Dermis microvascular lymphatic vessel endothelial cell (primary cell): Measurements from ENCODE around the gene ST8SIA2. TPM values are rescaled to one million over a fixed set of nuclear protein-coding genes. Genes with fewer than 3 reads are reported as not detected.

Source experiments
- DNase-seq, 2 donors: peaks; one replicate each; pipeline versions ENCODE4 v3.0.0 to v3.0.0-alpha.2; 2010; ENCODE audit warnings: low read depth in 2 of 2
- total RNA-seq: library from RNA; depleted of rRNA; stranded (reverse); fragments of >200 nt; gene quantifications from 2 replicates; pipeline ENCODE4 v1.2.1, GENCODE V29; 2014

Gene ST8SIA2
- total RNA-seq, 1 donor from 2014 or later: 0.13 TPM

DNA sequence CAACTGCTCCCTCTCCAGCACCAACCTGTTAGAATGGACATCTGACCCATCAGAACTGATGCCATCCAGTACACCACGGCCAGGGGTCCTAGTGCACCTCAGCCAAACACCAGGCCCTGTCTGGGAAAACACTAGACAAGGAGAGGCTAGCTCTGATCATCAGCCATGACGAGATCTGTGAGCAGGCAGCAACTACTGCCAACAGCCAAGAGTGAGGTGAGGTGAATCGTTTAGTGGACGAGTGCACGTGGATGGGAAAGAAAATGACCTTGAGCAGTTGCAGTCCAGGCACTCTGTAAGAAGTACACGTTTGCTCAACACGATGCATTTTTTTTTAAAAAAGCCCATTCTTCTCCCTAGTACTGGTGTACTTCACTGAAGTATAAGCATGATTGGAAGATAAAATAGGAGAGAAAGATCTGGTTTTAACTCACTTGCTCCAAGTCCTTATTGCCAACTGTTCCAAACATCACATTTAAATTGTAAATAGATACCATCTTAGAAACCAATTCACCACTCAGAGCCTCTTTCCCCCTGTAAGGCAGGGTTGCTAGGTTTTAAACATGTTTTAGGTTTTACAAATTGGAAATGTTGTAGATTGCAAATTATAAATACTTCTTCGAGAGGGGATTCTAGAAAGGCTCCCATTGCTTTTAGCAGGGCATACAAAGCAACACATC is 5.7 kb downstream of the ST8SIA2 start:
- DNase-seq: no peak

DNA sequence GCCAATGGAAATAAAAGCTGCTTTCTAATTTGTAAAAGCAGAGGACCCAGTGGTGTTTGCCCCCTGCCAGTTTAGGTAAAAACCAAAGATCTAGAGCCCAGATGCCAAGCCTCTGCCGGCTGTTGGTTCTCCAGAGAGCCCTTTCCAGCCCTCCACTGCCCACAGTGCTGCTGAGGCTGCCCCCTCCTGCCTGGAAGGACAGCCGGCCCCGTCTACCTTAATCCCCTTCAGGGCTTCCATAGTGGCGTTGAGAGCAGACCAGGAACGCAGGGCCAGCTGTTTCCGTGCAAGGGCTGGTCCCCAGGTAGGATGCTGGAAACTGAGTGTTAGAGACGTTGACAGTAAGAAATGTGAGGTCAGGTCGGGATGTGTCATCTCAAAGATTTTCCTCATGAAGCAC is 6.9 kb downstream of the ST8SIA2 start:
- no peak for DNase-seq

DNA sequence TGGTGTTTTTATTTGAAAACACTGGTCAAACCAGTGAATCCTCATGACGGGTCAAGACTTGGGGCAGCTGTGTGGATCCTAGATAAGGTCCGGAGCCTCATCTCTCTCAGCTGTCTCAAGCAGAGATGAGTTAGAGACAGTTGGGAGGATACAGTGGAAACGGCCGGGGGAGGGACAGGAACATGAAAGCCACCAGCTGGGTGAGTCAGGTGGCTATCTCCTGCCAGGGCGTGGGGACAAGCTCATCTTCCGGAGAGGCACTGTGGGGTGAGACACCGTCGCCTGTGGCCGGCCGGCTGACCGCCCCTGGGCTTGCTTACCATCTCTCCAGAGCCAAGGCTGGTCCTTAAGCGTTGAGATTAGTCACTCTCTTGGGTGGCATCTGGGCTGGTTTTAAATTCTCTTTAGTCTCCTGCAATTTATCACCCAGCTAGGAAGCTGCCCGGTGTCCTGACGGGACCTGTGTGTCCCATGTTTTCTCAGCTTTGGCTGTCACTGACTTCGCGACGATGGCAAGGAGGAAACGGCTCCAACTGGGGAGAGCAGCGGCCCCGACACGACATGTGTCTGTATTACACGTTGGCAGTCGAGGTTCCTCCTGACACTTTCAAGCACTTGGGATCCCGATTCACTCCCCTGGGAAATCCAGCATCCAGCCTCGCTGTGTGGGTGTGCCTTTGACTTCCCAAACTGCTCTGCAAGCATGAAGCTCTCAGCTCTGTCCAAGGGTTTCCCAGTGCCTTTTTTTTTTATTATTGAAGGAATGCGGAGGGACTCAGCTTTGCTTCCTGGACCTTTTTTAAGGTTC is 7.5 kb downstream of the ST8SIA2 start:
- no peak for DNase-seq

DNA sequence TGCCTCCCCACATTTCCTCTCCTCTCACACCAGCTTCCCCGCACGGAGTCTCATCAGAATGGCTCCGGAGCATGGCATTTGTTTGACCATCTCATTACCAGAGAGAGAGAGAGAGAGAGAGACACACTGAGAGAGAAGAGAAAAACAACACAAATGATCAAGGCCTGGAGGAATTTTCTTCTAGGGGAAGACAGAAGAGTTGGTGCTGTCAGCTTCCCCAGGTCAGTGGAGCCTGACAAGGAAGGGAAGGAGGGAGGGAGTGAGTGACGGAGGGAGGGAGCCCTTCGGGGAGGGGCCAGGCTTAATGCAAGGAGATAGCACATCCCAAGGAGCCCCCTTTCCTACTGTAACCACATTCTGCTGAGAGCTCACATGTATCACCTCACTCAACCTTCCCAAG is 9.1 kb downstream of the ST8SIA2 start:
- DNase-seq: no peak

DNA sequence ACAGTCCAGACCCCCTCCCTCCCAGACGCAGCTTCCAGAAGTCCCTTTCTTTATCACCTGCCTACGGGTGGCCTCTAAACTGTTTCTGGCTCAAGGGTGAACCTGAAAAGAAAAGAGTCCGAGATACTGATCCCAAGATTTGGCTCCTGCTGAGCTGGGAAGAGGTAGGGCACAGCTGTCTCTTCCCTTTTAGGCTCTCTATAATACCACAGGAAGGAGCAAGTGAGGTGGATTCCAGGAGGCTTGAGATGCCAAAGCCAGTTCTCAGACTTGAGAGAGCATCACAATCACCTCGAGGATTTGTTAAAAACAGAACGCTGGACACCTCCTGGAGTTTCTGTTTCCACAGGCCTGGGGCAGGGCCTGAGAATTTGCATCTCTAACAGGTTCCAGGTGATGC is 12.3 kb downstream of the ST8SIA2 start:
- no peak for DNase-seq

DNA sequence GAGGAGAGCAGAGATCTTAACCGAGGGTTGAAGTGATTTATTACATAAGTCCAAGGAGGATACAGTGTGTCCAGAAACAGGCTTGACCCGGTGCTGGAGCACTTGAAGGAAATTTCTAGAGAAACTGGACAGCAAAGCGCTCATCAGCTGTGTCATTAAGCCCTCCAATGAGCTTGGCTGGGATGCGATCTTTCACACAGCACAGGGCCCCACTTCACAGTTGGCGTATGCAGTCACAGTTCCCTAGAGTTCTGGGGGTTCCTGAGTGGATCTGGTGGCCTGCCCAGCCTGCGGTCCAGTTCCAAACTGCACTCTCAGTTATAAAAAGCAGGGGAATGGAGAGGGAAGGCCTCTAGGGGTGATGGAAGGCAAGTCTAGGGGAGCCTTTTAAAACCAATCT is 13.6 kb downstream of the ST8SIA2 start:
- DNase-seq: no peak

DNA sequence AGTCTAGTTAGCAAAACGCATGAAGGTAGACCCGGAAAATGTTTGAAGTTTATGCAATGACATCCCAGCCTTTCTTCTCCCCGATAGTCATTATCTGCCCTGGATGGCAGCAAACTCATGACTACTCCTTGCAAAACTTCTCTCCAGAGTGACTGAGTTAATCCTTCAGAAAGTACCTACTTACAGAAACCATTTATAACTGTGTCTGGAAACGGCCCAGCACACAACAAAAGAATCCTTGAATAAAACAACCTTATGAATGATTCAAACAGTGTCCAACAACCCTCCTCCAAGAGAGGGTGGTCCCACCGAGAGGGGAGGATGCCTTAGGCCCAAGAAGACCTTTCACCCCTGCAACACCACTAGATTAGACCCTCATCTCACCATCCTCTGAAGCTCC is 14.2 kb downstream of the ST8SIA2 start:
- no peak for DNase-seq

DNA sequence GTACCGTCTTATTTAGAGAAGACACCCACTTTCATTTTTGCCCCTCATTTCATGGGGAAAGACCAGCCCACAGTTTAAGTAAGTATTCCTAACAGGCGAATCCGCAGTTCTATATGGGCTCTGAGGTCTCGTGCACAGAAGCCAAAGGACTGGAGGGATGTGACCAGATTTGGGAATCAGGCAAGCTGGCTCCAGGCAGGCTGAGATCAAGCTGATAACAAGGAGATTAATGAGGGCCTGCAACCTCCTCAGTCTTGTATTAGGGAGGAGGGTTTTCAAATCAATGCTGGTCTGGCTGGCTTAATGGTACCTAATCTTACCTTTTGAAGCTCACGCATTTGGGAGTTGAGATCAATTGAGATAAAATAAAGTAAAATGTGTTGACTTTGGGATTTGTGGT is 15.3 kb downstream of the ST8SIA2 start:
- no peak for DNase-seq

DNA sequence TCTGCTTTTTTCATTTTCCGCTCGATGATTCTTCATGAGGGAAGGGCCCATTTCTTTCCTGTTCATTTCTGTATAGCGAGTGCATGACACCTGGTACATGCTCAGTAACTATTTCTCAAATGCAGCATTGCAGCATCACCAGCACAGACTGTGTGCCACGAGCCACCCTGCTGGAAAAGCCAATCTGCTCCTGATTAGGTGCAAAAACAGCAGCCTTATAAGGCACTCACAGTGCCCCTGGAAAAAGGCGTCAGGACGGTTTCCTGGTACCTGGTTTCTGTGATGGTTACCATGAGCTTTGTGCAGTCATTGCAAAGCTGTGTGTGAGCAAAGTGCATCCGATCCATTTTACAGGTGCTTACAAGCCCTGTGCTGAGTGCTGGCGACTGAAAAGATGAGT is 15.8 kb downstream of the ST8SIA2 start:
- DNase-seq: no peak

DNA sequence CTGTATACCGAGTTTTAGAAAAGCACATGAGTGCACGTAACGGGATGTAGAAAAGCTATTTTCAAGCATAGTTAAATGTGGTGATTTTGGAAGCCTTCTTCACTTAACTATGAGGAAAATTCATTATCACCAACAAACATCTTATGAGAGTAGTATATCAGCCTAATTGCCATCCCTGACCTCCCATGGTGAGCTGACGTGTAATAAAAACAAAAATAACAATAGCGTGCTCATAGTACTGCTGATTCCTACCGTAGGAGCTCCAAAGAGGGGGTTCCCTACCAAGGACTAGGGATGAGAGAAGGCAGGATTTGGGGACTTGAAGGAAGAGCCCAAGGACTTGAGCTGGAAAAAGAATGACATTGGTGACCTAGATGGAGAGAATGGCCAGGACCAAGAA is 16.9 kb downstream of the ST8SIA2 start:
- DNase-seq: no peak

DNA sequence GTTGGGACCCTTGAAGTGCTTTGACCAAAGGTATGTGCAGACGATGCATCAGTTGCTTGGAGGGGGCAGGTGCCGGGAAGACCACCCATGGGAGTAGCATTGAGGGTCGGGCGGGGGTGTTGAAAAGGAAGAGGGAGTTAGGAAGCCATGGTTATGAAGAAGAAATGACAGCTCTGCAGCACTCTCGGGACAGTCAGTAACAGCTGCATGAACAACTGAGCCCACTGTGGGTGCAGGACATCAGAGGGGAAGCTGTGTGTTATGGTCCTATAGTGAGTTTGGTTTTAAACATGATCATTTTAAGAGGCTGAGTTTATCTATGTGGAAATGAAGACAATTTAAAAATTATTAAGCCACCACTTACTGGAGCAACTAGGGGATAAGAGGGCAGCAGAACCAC is 17.6 kb downstream of the ST8SIA2 start:
- DNase-seq: no peak

DNA sequence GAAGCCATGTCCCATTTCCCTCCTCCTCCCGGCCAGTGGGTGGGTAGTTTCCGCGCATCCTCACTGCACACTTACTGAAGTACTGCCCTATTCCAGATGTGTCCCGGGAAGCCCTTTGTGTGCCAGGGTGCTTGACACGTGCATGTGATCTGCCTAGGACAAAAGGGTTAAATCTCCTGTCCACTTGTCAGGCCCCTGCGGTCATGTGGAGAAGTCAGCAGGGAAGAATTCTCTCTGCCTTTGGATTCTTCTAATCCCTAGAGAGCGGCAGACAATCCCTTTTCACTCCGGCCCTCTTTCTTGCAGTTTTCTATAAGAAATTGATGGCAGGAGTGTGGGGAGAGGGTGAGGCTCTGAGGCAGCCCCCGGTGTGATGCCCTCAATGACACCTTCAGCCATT is 19.8 kb downstream of the ST8SIA2 start:
- no peak for DNase-seq

DNA sequence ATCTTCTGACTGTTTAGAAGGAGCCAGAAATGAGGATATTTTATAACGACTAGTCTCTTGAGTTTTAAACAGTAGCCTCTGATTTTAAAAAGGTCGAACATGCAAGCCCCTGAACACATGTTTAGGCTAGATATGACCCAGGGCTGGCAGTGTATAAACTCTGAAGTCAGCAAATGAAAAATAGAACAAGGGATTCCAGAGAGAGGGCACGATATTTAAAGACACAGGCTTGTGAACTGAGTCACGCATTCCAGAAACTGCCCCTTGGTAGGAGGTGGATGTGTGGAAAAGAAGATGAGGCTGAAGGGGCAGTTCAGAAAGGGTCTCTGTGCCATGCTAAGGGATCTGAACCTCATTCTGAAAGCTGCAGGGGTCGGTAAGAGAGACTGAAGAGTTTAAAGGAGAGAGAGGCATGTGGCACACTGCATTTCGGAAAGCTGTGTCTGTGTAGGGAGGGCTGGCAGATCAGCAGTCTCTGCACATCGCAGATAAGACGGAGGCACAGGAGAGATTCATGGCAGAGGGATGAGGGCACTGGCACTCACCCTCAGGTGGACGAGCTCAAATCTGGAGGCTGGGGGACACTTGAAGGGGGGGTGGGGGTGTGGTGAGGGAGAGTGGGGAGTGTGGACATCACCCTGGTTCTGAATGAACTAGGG is 22.1 kb downstream of the ST8SIA2 start:
- DNase-seq: no peak

DNA sequence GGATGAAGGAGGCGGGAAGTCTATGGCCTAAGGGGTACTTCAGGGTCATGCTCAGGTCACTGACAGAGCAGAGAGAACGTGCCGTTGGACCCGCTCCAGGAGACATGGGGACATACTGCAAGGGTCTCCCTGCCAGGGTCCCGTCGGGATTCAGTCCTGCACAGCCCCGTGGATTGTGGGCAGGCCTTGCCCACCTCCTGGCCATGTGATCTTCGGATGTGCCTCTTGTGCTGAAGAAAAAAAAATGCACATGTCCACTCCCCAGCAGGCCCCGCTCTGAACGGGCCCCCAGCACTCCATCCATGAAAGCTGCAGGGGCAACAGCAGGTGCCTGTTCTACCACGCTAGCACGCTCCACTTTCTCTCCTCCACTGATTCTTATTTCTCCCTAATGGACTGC is 22.9 kb downstream of the ST8SIA2 start:
- no peak for DNase-seq

DNA sequence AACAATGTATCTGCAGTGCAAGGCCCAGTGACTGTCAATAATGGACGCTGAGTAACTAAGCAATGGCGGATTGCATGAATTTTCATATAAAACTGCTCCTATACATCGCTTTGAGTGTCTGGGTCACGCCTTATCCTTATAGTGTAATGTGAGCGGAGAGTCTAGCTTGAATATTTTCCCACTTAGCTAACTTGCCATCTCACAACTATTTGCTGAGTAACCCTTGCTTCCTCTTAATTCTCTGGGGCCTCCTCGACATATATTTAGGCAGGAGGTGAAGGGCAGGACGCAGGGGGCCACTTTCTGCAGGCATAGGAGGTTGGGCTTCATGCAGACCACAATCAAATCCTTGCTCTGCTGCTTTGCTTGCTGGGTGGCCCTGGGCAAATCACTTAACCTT is 24.0 kb downstream of the ST8SIA2 start:
- no peak for DNase-seq

DNA sequence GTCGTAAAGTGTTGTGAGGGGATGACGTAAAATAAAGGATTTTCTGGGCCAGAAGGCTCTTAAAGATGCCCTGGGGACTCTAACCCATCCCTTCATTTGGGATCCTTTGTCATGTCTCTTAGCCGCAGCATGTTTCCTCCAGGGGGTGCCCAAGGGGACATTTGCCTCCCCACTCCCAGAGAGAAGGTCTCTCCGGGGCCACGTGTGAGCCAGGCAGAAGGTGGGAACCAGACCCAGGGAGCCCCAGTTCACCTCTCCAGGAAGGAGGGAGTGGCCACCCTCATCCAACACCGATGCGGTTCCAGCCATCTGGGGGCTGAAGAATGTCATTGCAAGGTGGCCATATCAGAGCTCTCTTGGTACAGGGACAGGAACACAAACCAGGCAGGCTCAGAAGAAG is 25.2 kb downstream of the ST8SIA2 start:
- no peak for DNase-seq

DNA sequence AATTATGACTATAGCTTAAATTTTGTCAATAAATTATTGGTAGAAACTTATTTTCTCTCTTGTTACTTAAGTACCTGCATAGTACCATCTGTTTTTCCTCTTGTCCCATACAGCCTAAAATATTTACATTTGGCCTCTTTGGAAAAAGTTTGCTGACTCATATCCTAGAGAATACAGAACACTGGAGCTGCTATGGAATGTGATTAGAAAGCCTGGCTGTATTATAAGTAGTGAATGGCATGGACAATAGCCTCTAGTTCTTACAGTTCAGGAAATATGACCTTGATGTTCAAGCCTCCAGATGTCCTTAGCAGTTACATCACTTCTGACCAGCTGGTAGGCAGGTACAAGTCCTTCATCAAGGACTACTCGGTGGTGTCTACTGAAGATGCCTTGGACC is 28.3 kb downstream of the ST8SIA2 start:
- DNase-seq: no peak

DNA sequence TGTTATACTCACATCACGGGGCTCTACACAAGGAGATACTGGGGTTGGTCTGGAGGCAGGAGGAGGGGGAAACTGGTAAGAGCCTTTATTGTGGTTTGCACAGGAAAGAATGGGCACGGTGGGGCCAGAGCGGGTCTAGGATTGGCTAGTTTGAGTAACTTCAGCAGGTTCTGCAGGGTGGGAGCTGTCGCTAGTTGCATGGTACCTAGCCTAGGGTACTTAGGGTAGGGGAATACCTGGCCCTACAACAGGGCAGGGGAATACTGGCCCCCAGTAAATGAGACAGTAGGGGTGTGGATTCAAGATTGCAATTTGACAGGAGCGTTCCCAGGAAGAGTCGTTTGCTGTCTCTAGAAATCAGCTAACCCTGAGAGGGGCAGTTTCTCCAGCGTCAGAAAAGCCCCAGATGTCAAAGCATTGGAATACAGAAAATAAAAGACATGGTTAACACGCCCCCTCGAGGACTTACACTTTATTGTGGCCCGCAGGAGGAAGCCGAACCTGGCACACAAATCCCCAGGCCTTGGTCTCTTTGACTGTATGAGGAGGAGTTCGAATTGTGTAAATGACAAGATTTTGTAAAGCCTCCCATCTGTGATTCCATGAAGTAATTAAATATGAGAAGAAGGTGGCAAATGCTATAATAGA is 32.0 kb downstream of the ST8SIA2 start:
- no peak for DNase-seq

DNA sequence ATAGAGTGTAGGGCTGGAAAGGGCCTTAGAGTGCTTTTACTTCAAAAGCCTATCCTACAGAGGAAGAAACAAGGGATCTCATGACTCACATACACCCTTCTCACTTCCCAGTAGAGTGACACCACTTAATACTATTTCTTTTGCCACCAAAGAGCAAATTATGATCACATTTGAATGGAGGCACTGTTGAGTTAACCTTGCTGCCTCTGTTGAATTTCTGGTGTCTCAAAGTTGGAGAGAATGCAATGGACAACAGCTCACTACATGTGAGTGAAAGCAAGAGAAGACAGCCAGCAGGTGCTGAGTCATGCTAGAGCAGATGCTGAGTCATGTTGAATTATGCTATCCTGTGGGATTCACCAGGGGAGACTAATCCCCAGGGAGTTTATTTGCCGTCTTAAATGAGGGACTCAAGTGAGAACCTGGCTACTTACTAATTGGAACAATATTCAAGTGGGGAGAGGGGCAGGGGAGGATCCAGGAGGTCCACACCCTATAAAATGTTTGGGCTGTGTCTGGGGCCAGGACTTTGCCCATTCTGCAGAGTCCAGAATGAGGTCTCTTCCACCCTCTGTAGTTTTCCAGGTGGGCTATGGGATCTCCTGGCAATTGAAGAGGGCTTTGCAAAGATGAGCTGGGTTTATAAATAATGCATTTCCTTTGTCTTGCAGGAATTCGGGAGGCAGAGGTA is 35.8 kb downstream of the ST8SIA2 start:
- no peak for DNase-seq

DNA sequence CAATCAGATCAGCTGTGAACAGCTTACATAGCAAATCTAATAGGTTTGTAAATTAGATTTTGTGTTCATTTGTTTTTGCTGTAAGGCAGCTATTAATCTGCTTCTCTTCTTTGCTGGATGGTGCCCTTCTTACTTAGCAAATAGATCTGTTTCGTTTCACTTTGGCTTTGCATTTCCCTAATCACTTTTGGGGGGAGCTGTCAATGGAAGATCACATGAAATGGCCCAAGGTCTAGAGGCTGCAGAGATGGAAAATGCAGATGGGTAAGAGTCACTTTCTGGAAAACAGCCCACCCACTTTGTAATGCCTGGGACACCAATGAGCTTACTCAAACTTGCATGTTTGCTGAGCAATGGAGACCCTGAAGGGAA is 36.4 kb downstream of the ST8SIA2 start:
- no peak for DNase-seq

DNA sequence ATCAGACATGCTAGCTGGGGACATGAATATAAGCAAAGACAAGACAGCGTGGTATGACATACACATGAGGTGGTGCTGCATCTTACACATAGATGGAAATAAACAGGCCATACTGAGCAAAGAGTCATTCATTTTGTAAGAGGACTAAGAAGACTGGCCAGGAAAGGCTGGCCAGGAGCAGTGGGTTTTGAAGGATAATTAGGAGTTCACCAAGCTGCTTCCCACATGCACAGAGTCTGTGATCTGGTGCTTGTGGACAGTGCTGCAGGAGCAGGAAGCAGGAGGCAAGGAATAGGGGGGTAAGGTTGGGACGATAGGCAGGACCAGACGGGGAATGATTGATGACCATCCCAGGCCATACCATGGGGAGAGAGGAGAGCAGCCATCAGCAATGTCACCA is 41.5 kb downstream of the ST8SIA2 start:
- no peak for DNase-seq

DNA sequence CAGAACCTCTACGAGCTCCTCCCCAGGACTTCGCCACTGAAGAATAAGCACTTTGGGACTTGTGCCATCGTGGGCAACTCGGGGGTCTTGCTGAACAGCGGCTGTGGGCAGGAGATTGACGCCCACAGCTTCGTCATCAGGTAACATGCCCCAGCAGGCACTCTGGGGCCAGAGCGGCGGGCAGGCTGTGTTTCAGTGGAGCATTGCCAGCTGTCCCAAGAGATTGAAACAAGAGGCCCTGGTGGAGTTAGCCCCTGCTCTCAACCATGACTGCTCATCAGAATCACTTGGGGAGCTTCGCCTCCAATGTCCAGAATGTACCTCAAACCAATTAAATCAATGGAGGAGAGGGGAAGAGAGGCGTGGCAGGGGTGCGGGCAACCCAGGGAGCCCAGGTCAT is 44.8 kb downstream of the ST8SIA2 start:
- DNase-seq: no peak
